Measurements from ENCODE around the gene IVNS1ABP.
"Not testable (repeated sequence)": the region's sequence is repeated elsewhere in the genome, so short reads cannot be mapped to it uniquely, and the experiment has no call there.

Gene IVNS1ABP

DNA sequence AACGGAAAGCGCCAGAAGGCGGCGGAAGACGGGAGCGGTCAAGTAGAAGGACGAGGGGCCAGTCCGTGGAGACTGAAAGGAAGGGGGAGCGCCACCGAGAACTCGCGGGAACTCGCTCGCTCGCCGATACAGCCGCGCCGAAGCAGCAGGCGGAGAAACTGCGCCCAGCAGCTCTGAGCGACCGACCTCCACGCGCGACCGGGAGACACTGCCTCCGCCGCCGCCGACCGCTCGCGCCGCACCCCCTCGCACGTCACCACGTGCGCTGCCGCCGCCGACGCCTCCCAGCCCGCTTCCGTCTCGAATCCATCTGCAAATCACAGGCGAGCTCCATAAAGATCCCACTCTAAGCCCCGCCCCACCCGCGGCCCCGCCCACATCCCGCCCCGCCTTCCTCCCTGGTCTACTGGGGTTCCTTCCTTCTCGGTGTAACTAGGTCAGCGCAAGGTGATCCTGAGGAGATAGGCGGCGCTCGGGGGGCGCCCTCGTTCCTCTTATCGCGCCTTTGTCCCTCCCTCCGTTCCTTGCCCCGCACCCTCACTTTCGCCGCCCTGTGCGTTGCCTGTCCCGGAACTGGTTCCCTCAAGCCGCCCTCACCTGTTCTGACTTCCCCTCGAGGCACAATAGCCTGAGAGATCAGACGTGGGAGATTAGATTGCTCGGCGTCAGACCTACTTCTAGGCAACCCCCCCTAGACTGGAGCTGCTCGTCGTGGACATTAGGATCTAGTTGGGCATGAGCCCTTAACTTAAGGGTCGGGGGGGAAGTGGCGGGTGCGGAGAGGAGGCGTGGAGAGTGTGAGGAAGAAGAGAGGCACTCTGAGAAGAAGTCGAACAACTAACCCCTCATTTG, at the start of gene IVNS1ABP:
TSS of gene IVNS1ABP (minus strand) at position 210 of the 852 bp plus-strand sequence. CDS start 7,750 bp downstream, outside the sequence.
- DNase-seq (ENCODE audit: low read depth): peak; percentile 85

GRCh38 chr1:185365951-185366350, 48.9 kb upstream of the IVNS1ABP start:
- DNase-seq (ENCODE audit: low read depth): no peak

- DNase-seq (ENCODE audit: low read depth): not testable (repeated sequence)
These were observed 47.5 kb upstream of the IVNS1ABP start for GRCh38 chr1:185364528-185364927.

DNA sequence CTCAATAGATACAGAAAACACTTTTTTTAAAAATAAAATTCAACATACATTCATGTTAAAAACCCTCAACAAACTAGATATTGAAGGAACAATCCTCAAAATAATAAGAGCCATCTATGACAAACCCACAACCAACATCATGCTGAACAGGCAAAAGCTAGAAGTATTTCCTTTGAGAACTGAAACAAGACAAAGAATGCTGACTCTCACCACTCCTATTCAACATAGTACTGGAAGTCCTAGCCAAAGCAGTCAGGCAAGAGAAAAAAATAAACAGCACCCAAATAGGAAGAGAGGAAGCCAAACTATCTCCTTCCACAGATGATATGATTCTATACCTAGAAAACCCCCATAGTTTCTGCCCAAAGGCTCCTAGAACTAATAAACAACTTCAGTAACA, 46.2 kb upstream of the IVNS1ABP start:
- no peak for DNase-seq (ENCODE audit: low read depth)

DNA sequence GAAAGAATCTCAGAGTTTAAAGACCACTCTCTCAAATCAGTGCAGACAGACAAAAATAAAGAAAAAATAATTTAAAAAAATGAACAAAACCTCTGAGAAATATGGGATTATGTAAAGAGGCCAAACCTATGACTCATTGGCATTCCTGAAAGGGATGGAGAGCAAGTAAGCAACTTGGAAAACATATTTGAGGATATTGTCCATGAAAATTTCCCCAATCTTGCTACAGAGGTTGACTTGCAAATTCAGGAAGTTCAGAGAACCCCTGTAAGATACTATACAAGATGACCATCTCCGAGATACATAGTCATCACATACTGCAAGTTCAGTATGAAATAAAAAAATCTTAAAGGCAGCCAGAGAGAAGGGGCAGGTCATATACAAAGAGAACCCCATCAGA, 43.7 kb upstream of the IVNS1ABP start:
- DNase-seq (ENCODE audit: low read depth): no peak

- DNase-seq (ENCODE audit: low read depth): no peak
These were observed 41.9 kb upstream of the IVNS1ABP start for GRCh38 chr1:185358957-185359356.

DNA sequence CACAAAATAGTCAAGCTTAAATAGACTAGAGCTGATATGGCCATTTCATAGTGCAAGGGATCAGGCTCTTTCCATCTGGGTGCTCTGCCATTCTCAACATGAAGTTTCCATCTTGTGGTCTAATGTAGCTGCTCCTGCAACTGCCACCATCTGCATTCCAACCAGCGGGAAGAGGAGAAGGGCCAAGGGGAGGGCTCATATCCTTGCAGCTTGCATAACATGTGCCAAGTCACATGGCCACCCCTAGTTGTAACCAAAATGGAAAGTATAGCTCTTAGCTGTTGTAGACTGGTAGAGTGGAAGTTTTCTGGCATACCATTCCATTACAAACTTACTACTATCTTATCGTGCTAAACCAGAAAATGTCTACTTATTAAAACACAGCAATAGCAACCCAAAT, 38.9 kb upstream of the IVNS1ABP start:
- DNase-seq (ENCODE audit: low read depth): no peak

GRCh38 chr1:185353124-185353523, 36.1 kb upstream of the IVNS1ABP start:
- DNase-seq (ENCODE audit: low read depth): no peak

GRCh38 chr1:185351734-185352466, 34.9 kb upstream of the IVNS1ABP start:
- no peak for DNase-seq (ENCODE audit: low read depth)

GRCh38 chr1:185350027-185350442, 33.0 kb upstream of the IVNS1ABP start:
- no peak for DNase-seq (ENCODE audit: low read depth)

GRCh38 chr1:185349556-185349955, 32.5 kb upstream of the IVNS1ABP start:
- no peak for DNase-seq (ENCODE audit: low read depth)

DNA sequence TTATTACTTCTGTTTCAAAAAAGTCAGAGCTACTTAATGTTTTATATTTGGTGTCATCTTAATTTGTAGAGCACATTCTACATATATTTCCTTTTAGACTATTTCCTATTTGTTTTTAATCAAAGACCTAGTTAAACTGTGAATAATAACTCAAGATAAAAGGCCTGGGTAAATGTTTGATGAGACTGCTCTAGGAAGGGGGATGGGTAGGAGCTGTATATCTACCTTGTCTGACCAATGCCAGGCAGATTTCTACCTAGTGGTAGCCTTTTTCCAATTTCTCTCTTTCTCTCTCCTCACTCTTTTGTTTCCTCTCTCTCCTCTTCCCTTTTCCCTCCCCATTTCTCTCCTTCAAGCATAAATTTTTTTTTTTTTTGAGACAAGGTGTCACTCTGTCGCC, 31.9 kb upstream of the IVNS1ABP start:
- no peak for DNase-seq (ENCODE audit: low read depth)

GRCh38 chr1:185348296-185348695, 31.3 kb upstream of the IVNS1ABP start:
- DNase-seq (ENCODE audit: low read depth): no peak

- no peak for DNase-seq (ENCODE audit: low read depth)
These were observed 29.1 kb upstream of the IVNS1ABP start for GRCh38 chr1:185345913-185346720.

- no peak for DNase-seq (ENCODE audit: low read depth)
These were observed 26.3 kb upstream of the IVNS1ABP start for GRCh38 chr1:185343306-185343705.

DNA sequence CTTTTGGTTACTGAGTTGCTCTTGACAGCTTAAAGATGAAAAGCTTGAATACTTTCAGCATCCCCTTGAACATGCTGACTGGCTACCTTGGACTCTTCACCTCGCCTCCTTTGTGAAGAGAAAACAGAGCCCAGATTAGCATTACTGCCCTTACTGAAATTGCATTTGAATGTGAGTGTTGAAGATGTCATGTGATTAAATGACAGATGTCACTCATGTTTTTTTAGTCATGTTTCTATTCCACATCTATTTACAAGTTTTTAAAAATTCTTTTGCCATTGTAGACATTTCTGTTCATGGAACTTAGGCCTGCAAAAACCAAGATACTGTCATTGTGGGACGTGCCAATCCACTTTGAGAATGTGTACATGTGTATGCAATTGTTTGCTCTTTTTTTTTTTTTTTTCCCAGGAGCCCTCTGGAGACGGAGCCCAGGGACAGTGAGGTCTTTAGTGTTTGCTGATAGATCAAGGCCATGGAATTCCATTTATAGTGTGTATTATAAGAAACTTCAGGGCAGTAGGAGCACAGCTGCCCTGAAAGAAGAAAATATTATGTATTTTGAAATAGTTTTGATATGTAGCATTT, 25.7 kb upstream of the IVNS1ABP start:
- no peak for DNase-seq (ENCODE audit: low read depth)

GRCh38 chr1:185342017-185342416, 25.0 kb upstream of the IVNS1ABP start:
- DNase-seq (ENCODE audit: low read depth): no peak

DNA sequence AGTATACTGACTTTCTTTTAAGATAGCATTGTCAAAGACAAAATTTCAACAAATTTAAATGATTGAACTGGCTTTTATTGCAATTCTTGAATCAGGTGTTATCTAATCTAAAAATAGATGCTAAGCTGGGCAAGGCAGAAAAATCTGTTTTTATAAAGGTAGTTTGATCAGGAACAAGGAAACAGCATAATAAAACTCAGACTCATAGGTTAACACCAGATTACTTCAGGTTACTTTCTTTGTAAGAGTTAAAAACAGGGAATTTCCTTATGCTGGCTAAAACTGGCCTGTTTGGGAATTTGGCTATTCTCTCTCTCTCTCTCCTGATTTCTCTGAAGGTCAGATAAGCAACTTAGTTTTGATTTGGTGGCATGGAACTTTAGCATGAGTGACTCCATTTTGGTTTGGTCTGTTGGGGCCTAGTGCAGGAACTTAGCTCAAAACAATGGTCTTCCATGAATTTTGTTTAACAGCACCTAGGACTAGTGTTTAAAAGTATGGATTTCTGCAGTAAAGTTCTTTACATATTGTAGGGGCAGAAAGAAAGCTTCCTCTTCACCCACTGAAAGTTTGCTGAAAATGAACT, 24.2 kb upstream of the IVNS1ABP start:
- no peak for DNase-seq (ENCODE audit: low read depth)

- DNase-seq (ENCODE audit: low read depth): no peak
These were observed 21.9 kb upstream of the IVNS1ABP start for GRCh38 chr1:185338719-185339622.

GRCh38 chr1:185337246-185337645, 20.2 kb upstream of the IVNS1ABP start:
- no peak for DNase-seq (ENCODE audit: low read depth)

DNA sequence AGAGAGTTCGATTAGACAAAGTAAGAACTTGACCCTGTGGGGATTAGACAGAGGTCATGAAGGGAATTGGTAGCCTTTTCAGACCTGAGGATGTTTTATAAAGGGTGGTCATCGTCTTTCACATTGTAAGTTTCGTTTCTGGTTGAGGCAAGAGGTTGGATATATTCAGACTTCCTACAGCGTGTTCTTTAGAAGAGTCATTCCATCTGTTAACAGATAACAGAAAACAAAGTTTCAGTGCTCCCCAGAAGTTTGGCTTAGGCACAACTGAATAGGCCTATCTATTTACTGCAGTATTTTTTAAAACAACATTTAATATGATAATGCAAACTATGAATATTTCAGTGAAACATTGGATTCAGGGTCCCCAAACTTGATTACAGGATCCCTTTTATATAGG, 17.1 kb upstream of the IVNS1ABP start:
- DNase-seq (ENCODE audit: low read depth): no peak
